ENCODE results near the gene C2orf81.

GRCh38 chr2:74461187-74462053 is 40.0 kb upstream of the C2orf81 start:
- TF ChIP-seq EZH2 (IDR thresholded peaks at IDR 0.05) (no peak), POLR2AphosphoS5 (IDR thresholded peaks at IDR 0.05; ENCODE audit: borderline replicate concordance, low read depth, low read length) (no peak)
